Astrocyte (in vitro differentiated cells and primary cell): ENCODE results near the gene LMX1B. TPM values are rescaled to one million over a fixed set of nuclear protein-coding genes. Genes with fewer than 3 reads are reported as not detected.

ENCODE experiments used
- DNase-seq: peaks from one replicate; pipeline ENCODE4 v3.0.0-alpha.2; 2010; ENCODE audit warnings: low read depth
- FAIRE-seq: peaks from 2 replicates; lab custom pipeline; 2011; peaks lifted over from hg19 to GRCh38; lab: Jason Lieb, UNC
- H2AFZ ChIP-seq: 2 replicates; pipeline ENCODE4 v1.6.0; 2012; ENCODE audit warnings: low read depth, low read length, inconsistent platforms
- H3K27ac ChIP-seq: 2 replicates; pipeline ENCODE4 v1.5.1; 2011; ENCODE audit warnings: low read depth, low read length, inconsistent platforms
- H3K27me3 ChIP-seq: 2 replicates; pipeline ENCODE4 v1.6.0; 2011; ENCODE audit warnings: low read length, inconsistent platforms; ENCODE audit not compliant: insufficient read depth
- H3K36me3 ChIP-seq: 2 replicates; pipeline ENCODE4 v1.5.1; 2011; ENCODE audit warnings: low read length, inconsistent platforms; ENCODE audit not compliant: insufficient read depth
- H3K4me1 ChIP-seq: 2 replicates; pipeline ENCODE4 v1.5.1; 2011; ENCODE audit warnings: low read length, inconsistent platforms; ENCODE audit not compliant: insufficient read depth
- H3K4me2 ChIP-seq: 2 replicates; pipeline ENCODE4 v1.6.0; 2012; ENCODE audit warnings: low read length, inconsistent platforms
- H3K4me3 ChIP-seq: 2 replicates; pipeline ENCODE4 v1.5.1; 2011; ENCODE audit warnings: low read depth, mild to moderate bottlenecking, low read length, inconsistent platforms; ENCODE audit not compliant: insufficient read depth
- H3K79me2 ChIP-seq: 2 replicates; pipeline ENCODE4 v1.6.0; 2012; ENCODE audit warnings: mild to moderate bottlenecking, low read length, inconsistent platforms; ENCODE audit not compliant: insufficient read depth
- H3K9ac ChIP-seq: 2 replicates; pipeline ENCODE4 v1.6.0; 2012; ENCODE audit warnings: mild to moderate bottlenecking, low read length, inconsistent platforms
- H3K9me3 ChIP-seq: 2 replicates; pipeline ENCODE4 v1.5.1; 2012; ENCODE audit warnings: low read depth, mild to moderate bottlenecking, low read length, inconsistent platforms; ENCODE audit not compliant: insufficient read depth
- H4K20me1 ChIP-seq: 2 replicates; pipeline ENCODE4 v1.6.0; 2012; ENCODE audit warnings: low read length, inconsistent platforms; ENCODE audit not compliant: insufficient read depth
- H3K27ac Mint-ChIP-seq: one replicate; pipeline ENCODE4 v1.8.0; 2021; ENCODE audit warnings: mild to moderate bottlenecking, mixed read lengths; ENCODE audit not compliant: unreplicated experiment
- H3K27me3 Mint-ChIP-seq: one replicate; pipeline ENCODE4 v1.8.0; 2021; ENCODE audit warnings: low read depth, mixed read lengths; ENCODE audit not compliant: unreplicated experiment
- H3K36me3 Mint-ChIP-seq: one replicate; pipeline ENCODE4 v1.8.0; 2021; ENCODE audit warnings: low read depth, mixed read lengths; ENCODE audit not compliant: unreplicated experiment
- H3K4me1 Mint-ChIP-seq: one replicate; pipeline ENCODE4 v1.8.0; 2021; ENCODE audit warnings: low read depth, mixed read lengths; ENCODE audit not compliant: unreplicated experiment
- H3K4me3 Mint-ChIP-seq: one replicate; pipeline ENCODE4 v1.8.0; 2021; ENCODE audit warnings: mild to moderate bottlenecking, moderate library complexity, mixed read lengths; ENCODE audit not compliant: unreplicated experiment
- H3K9me3 Mint-ChIP-seq: one replicate; pipeline ENCODE4 v1.8.0; 2021; ENCODE audit warnings: mild to moderate bottlenecking, mixed read lengths; ENCODE audit not compliant: unreplicated experiment
- CTCF ChIP-seq: IDR thresholded peaks from 2 replicates; pipeline ENCODE4 v1.5.1; 2011; ENCODE audit warnings: low read depth, mild to moderate bottlenecking, inconsistent platforms, low read length, moderate library complexity; ENCODE audit not compliant: insufficient read depth
- EZH2 ChIP-seq: IDR thresholded peaks from 2 replicates; pipeline ENCODE4 v1.6.1; 2012; ENCODE audit warnings: mild to moderate bottlenecking, low read length, inconsistent platforms; ENCODE audit not compliant: insufficient read depth
- total RNA-seq: library from RNA; stranded (reverse); gene quantifications from 2 replicates; pipeline ENCODE4 v1.2.1, GENCODE V29; 2021

The LMX1B gene
- total RNA-seq, 1 donor from 2014 or later = 0.45 TPM

GRCh38 chr9:126608551-126608950 is 5.2 kb upstream of the LMX1B start:
- no peak overlapping the region for H3K27ac Mint-ChIP-seq
- no peak overlapping the region for H3K4me3 Mint-ChIP-seq
- Histone ChIP-seq H4K20me1 (peaks cover 12% of the 10 kb centered on the region), H3K36me3 (no peaks in the 10 kb centered on the region), H3K9ac (no peak overlapping the region), H2AFZ (no peak overlapping the region), H3K27ac (no peak overlapping the region), H3K79me2 (no peaks in the 10 kb centered on the region), H3K4me1 (no peaks in the 10 kb centered on the region), H3K4me2 (no peak overlapping the region), H3K4me3 (no peak overlapping the region), H3K27me3 (peaks cover 60% of the 10 kb centered on the region), H3K9me3 (no peaks in the 10 kb centered on the region)
- FAIRE-seq = no peak
- H3K4me1 Mint-ChIP-seq = no peaks in the 10 kb centered on the region
- H3K27me3 Mint-ChIP-seq = peaks cover 65% of the 10 kb centered on the region
- TF ChIP-seq CTCF = no peak
- TF ChIP-seq EZH2 = no peak
- no peaks in the 10 kb centered on the region for H3K36me3 Mint-ChIP-seq
- no peak for DNase-seq
- peaks cover 8% of the 10 kb centered on the region for H3K9me3 Mint-ChIP-seq

GRCh38 chr9:126609191-126609590 is 4.5 kb upstream of the LMX1B start:
- Histone ChIP-seq H2AFZ (no peak overlapping the region), H3K79me2 (no peaks in the 10 kb centered on the region), H3K9ac (no peak overlapping the region), H3K27ac (no peak overlapping the region), H3K9me3 (no peaks in the 10 kb centered on the region), H3K27me3 (peaks cover 56% of the 10 kb centered on the region), H3K4me2 (no peak overlapping the region), H3K4me1 (no peaks in the 10 kb centered on the region), H3K4me3 (no peak overlapping the region), H3K36me3 (no peaks in the 10 kb centered on the region), H4K20me1 (peaks cover 12% of the 10 kb centered on the region)
- no peaks in the 10 kb centered on the region for H3K4me1 Mint-ChIP-seq
- no peak for FAIRE-seq
- no peak overlapping the region for H3K27ac Mint-ChIP-seq
- no peak for DNase-seq
- H3K9me3 Mint-ChIP-seq = peaks cover 5% of the 10 kb centered on the region
- H3K36me3 Mint-ChIP-seq = no peaks in the 10 kb centered on the region
- peaks cover 60% of the 10 kb centered on the region for H3K27me3 Mint-ChIP-seq
- TF ChIP-seq CTCF (no peak), EZH2 (no peak)
- H3K4me3 Mint-ChIP-seq = no peak overlapping the region

- no peaks in the 10 kb centered on the region for H3K36me3 Mint-ChIP-seq
- H4K20me1 ChIP-seq = peaks cover 12% of the 10 kb centered on the region
- FAIRE-seq = no peak
- H3K4me1 Mint-ChIP-seq = no peaks in the 10 kb centered on the region
- no peak overlapping the region for H3K4me2 ChIP-seq
- H3K4me1 ChIP-seq = no peaks in the 10 kb centered on the region
- H3K4me3 ChIP-seq = no peak overlapping the region
- H3K9me3 Mint-ChIP-seq = peaks cover 5% of the 10 kb centered on the region
- no peak for TF ChIP-seq CTCF
- TF ChIP-seq EZH2 = peak; percentile 28
- H3K9me3 ChIP-seq = no peaks in the 10 kb centered on the region
- no peaks in the 10 kb centered on the region for H3K79me2 ChIP-seq
- no peak overlapping the region for H2AFZ ChIP-seq
- no peak overlapping the region for H3K27ac ChIP-seq
- H3K36me3 ChIP-seq = no peaks in the 10 kb centered on the region
- no peak overlapping the region for H3K9ac ChIP-seq
- peaks cover 64% of the 10 kb centered on the region for H3K27me3 Mint-ChIP-seq
- H3K4me3 Mint-ChIP-seq = no peak overlapping the region
- no peak for DNase-seq
- H3K27ac Mint-ChIP-seq = no peak overlapping the region
- H3K27me3 ChIP-seq = peaks cover 62% of the 10 kb centered on the region
Observed at GRCh38 chr9:126609711-126610388, 3.9 kb upstream of the LMX1B start.
